ENCODE results near the gene KCNQ5. TPM values are rescaled to one million over a fixed set of nuclear protein-coding genes. Genes with fewer than 3 reads are reported as not detected.

KCNQ5 gene
- total RNA-seq, 4 donors from 2014 or later = 0.30 to 0.57 (median 0.42) TPM; not detected in 1

GRCh38 chr6:72640615-72640930 is 18.7 kb downstream of the KCNQ5 start:
- H3K27me3 ChIP-seq = no peaks in the 10 kb centered on the region
- H3K27ac ChIP-seq = no peak overlapping the region
- TF ChIP-seq POLR2AphosphoS5 (IDR thresholded peaks at IDR 0.05) (no peak), EP300 (IDR thresholded peaks at IDR 0.05) (no peak), POLR2A (IDR thresholded peaks at IDR 0.05) (no peak), CTCF (IDR thresholded peaks at IDR 0.05) (no peak)
- H3K4me1 ChIP-seq = no peaks in the 10 kb centered on the region
- no peaks in the 10 kb centered on the region for H3K9me3 ChIP-seq
- no peak for DNase-seq (ENCODE audit: low spot score in 2 of 2)
- no peaks in the 10 kb centered on the region for H3K36me3 ChIP-seq
- no peak overlapping the region for H3K4me3 ChIP-seq

- no peak overlapping the region for H3K4me3 ChIP-seq
- no peaks in the 10 kb centered on the region for H3K27me3 ChIP-seq
- no peaks in the 10 kb centered on the region for H3K36me3 ChIP-seq
- H3K4me1 ChIP-seq = no peaks in the 10 kb centered on the region
- 91% methylated on average over 1 of the region's 1 CpG for WGBS
- TF ChIP-seq POLR2AphosphoS5 (IDR thresholded peaks at IDR 0.05) (no peak), EP300 (IDR thresholded peaks at IDR 0.05) (no peak), CTCF (IDR thresholded peaks at IDR 0.05) (no peak), POLR2A (IDR thresholded peaks at IDR 0.05) (no peak)
- H3K9me3 ChIP-seq = no peaks in the 10 kb centered on the region
- no peak overlapping the region for H3K27ac ChIP-seq
- no peak for DNase-seq (ENCODE audit: low spot score in 2 of 2)
Observed at GRCh38 chr6:72642435-72642834, 20.6 kb downstream of the KCNQ5 start.

- no peak overlapping the region for H3K4me3 ChIP-seq
Observed at GRCh38 chr6:72643214-72643613, 21.4 kb downstream of the KCNQ5 start.

GRCh38 chr6:72646604-72647485 is 25.0 kb downstream of the KCNQ5 start:
- no peaks in the 10 kb centered on the region for H3K27me3 ChIP-seq
- H3K9me3 ChIP-seq = no peaks in the 10 kb centered on the region
- H3K4me1 ChIP-seq = no peaks in the 10 kb centered on the region
- no peak for DNase-seq (ENCODE audit: low spot score in 2 of 2)
- H3K4me3 ChIP-seq = no peak overlapping the region
- H3K27ac ChIP-seq = no peak overlapping the region
- 81% methylated on average over 4 of the region's 4 CpGs for WGBS
- no peaks in the 10 kb centered on the region for H3K36me3 ChIP-seq
- TF ChIP-seq EP300 (IDR thresholded peaks at IDR 0.05) = no peak
- TF ChIP-seq CTCF (IDR thresholded peaks at IDR 0.05) = no peak
- TF ChIP-seq POLR2AphosphoS5 (IDR thresholded peaks at IDR 0.05) = no peak
- TF ChIP-seq POLR2A (IDR thresholded peaks at IDR 0.05) = no peak

More at GRCh38 chr6:72643214-72643613, 21.4 kb downstream of the KCNQ5 start:
- no peak overlapping the region for H3K27ac ChIP-seq
- H3K4me1 ChIP-seq = no peaks in the 10 kb centered on the region
- no peaks in the 10 kb centered on the region for H3K27me3 ChIP-seq
- DNase-seq (ENCODE audit: low spot score in 2 of 2) = no peak
- TF ChIP-seq EP300 (IDR thresholded peaks at IDR 0.05) = no peak
- TF ChIP-seq POLR2AphosphoS5 (IDR thresholded peaks at IDR 0.05) = no peak
- H3K9me3 ChIP-seq = no peaks in the 10 kb centered on the region
- 80% methylated on average over 1 of the region's 1 CpG for WGBS
- H3K36me3 ChIP-seq = no peaks in the 10 kb centered on the region

GRCh38 chr6:72647489-72647888 is 25.6 kb downstream of the KCNQ5 start:
- H3K4me3 ChIP-seq = no peak overlapping the region
- H3K4me1 ChIP-seq = no peaks in the 10 kb centered on the region
- H3K27ac ChIP-seq = no peak overlapping the region
- H3K27me3 ChIP-seq = no peaks in the 10 kb centered on the region
- DNase-seq (ENCODE audit: low spot score in 2 of 2) = no peak
- TF ChIP-seq POLR2A (IDR thresholded peaks at IDR 0.05) (no peak), EP300 (IDR thresholded peaks at IDR 0.05) (no peak), CTCF (IDR thresholded peaks at IDR 0.05) (no peak)
- WGBS = 92% methylated on average over 2 of the region's 2 CpGs
- H3K9me3 ChIP-seq = no peaks in the 10 kb centered on the region
- H3K36me3 ChIP-seq = no peaks in the 10 kb centered on the region

Data from suprapubic skin (tissue), 4 donors.